Epithelial cell of esophagus (primary cell): ENCODE data around the gene RXRA.

Experiments
- DNase-seq: peaks from one replicate; pipeline ENCODE4 v3.0.0; 2010; ENCODE audit warnings: low read depth
- H3K4me3 ChIP-seq: 2 replicates; pipeline ENCODE4 v1.5.1; 2011; ENCODE audit warnings: mild to moderate bottlenecking, low read length, control low read depth
- CTCF ChIP-seq: IDR thresholded peaks from 2 replicates; pipeline ENCODE4 v1.5.1; 2011; ENCODE audit warnings: low read depth, mild to moderate bottlenecking, low read length, control low read depth, inconsistent platforms; ENCODE audit not compliant: insufficient read depth; ENCODE audit errors: missing control alignments

The RXRA gene

GRCh38 chr9:134330590-134330989 is 4.3 kb downstream of the RXRA start:
- DNase-seq, result no peak
- peak overlapping the region; percentile 74 for H3K4me3 ChIP-seq
- TF ChIP-seq CTCF, result no peak

GRCh38 chr9:134331186-134332025 is 5.2 kb downstream of the RXRA start:
- DNase-seq, result no peak
- H3K4me3 ChIP-seq, result no peak overlapping the region
- no peak for TF ChIP-seq CTCF

- TF ChIP-seq CTCF, result no peak
- no peak overlapping the region for H3K4me3 ChIP-seq
- DNase-seq, result no peak
These were observed 6.0 kb downstream of the RXRA start for GRCh38 chr9:134332266-134332665.

- H3K4me3 ChIP-seq, result no peak overlapping the region
- no peak for DNase-seq
- TF ChIP-seq CTCF, result no peak
These were observed 6.6 kb downstream of the RXRA start for GRCh38 chr9:134332841-134333233.

GRCh38 chr9:134333234-134333873 is 7.1 kb downstream of the RXRA start:
- DNase-seq, result no peak
- H3K4me3 ChIP-seq, result no peak overlapping the region
- no peak for TF ChIP-seq CTCF

- no peak for DNase-seq
- no peak for TF ChIP-seq CTCF
- H3K4me3 ChIP-seq, result no peak overlapping the region
These were observed 7.8 kb downstream of the RXRA start for GRCh38 chr9:134333874-134334581.

- DNase-seq, result peak; percentile 82
- TF ChIP-seq CTCF, result no peak
- H3K4me3 ChIP-seq, result no peak overlapping the region
These were observed 8.8 kb downstream of the RXRA start for GRCh38 chr9:134335061-134335460.
